Subcutaneous adipose tissue (tissue), 4 donors: Measurements from ENCODE around the gene LBHD1. TPM values are rescaled to one million over a fixed set of nuclear protein-coding genes. Genes with fewer than 3 reads are reported as not detected.

Source experiments
- total RNA-seq, 4 donors: library from RNA; depleted of rRNA; stranded (reverse); fragments of >200 nt; gene quantifications; one replicate each; pipeline ENCODE4 v1.1.0, GENCODE V29; 2016
- TF ChIP-seq, protein P1 (sequence below): fragments of 450-650 bp; IDR thresholded peaks from one replicate; pipeline ENCODE4 v1.5.1; 2016; ENCODE audit warnings: low read depth, mild to moderate bottlenecking, control low read depth, antibody characterized with exemption, moderate library complexity

Gene LBHD1
- total RNA-seq, 4 donors from 2014 or later: 3.8 to 10.6 (median 5.5) TPM

DNA sequence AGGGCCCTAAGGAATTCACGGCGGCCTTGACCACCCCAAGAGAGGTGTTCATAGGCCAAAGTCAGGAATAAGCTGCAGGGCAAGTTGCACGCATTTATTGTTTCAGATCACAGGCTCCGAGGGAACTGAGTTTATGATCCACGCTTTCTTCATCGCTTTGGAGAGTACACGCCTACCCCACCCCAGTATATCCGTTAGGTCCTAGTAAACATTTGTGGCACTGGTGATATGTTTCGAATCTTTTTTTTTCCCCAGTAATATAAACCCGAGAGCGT is 26.5 kb downstream of the LBHD1 start:
- TF ChIP-seq, protein P1, sequence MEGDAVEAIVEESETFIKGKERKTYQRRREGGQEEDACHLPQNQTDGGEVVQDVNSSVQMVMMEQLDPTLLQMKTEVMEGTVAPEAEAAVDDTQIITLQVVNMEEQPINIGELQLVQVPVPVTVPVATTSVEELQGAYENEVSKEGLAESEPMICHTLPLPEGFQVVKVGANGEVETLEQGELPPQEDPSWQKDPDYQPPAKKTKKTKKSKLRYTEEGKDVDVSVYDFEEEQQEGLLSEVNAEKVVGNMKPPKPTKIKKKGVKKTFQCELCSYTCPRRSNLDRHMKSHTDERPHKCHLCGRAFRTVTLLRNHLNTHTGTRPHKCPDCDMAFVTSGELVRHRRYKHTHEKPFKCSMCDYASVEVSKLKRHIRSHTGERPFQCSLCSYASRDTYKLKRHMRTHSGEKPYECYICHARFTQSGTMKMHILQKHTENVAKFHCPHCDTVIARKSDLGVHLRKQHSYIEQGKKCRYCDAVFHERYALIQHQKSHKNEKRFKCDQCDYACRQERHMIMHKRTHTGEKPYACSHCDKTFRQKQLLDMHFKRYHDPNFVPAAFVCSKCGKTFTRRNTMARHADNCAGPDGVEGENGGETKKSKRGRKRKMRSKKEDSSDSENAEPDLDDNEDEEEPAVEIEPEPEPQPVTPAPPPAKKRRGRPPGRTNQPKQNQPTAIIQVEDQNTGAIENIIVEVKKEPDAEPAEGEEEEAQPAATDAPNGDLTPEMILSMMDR: no peak

DNA sequence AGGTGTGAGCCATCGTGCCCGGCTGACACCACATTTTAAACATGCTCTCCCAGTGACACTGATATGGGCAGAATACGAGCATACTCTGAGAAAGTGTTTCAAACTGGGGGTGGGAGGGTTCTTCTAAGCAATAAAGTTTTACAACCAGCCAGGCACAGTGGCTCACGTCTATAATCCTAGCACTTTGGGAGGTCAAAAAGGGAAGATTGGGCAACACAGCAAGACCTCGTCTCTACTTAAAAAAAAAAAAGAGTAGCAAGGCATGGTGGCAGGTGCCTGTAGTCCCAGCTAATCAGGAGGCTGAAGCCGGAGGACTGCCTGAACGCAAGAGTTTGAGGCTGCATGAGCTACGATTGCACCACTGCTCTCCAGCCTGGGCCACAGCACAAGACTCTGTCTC is 27.8 kb downstream of the LBHD1 start:
- TF ChIP-seq, protein P1: no peak

DNA sequence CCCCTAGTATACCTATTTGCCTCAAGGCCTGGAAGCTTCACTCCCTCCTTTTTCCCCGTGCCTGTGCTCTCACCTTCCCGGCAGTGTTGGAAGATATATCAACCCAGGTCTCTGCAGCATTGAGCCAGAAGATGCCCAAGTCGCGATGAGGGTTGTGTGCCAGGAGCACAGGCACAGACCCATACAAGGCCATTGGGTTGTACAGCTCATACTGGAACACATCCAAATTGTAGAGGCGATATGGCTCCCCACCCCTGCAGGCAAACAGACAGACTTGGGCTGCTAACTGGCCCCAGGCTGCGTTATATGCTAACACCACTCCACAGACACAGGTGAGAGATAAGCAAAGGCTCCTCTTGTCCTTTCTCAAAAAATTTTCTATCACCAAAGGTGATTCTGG is 39.6 kb downstream of the LBHD1 start:
- TF ChIP-seq, protein P1: no peak

DNA sequence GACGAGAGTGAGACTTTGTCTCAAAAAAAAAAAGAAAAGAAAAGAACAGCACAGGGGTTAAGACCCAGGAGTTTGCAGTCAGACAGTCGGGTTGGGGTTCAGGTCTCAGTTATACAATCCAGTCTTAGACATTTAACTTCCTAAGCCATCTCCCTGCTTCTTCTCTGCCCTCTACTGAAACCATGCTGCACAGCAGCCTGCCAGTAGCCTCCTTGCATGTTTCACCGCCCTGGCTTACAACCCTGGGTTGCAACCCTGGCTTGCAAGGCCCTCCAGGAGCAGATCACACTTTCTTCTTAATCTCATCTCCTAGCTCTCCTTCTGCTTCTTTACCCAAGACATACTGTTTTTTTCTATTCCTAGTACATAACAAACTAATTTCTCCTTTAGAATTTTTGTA is 44.4 kb downstream of the LBHD1 start:
- TF ChIP-seq, protein P1: no peak

DNA sequence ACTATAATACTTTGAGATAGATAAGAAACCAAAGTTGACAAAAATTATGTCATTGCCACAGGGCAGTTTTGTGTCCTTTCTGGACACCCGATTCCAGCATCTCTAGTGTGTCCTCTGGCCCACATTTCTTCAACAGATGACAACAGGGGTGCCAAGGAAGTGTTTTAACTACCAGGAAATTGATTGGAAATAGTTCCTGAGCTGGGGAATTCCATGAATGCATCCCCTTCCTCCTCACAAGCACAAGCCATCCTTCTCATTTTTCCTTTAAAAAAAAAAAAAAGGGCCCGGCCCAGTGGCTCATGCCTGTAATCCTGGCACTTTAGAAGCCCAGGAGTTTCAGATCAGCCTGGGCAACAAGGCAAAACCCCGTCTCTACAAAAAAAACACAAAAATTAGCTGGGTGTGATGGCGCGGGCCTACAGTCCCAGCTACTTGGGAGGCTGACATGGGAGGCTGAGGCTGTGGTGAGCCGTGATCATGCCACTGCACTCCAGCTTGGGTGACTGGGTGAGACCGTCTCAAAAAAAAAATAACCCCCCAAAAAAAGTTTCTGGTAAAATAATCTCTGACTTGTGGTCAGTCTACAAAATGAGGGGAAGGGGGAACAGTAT is 49.5 kb downstream of the LBHD1 start:
- TF ChIP-seq, protein P1: no peak

DNA sequence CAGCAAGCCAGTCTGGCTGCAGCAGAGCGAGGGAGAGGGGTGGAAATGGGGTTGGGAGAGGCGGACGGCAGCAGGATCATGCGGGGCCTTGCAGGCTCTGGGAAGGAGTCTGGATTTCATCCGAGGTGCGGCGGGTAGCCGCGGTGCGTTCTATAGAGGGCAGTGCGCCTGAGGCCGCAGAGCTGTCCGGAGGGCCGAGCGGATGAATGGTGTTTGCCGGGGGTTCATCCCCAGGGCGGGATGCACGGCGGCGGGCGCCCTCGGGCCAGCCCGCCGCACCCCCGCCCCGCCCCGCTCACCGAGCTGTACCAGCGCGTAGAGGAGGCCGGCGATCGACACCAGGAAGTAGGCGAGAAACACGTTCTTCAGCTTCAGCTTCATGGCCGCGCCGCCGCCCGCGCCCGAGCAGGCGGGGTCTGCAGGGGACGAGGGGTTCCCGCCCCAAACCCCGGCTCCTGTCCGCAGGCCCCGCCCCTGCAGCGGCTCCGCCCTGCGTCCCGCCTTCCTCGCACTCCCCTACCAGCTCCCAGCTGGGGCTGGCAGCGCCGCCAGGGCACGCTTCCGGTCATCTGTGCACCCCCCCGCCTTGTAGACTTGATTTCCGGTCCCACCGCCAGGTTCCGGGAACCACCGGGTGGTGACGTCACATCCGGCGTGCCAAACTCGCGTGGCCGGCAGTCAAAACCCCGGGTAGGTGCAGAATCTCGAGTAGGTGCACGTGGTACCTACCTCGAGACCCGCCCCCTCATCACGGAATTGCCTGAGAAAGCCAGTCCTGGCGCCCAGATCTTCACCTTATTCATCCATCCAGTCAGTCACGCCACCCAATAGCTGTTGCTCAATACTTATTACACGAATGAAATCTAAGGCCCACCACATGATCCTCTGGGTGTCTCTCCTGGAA is 50.2 kb downstream of the LBHD1 start, which contains the start of gene B3GAT3:
Gene B3GAT3, minus strand, starts transcription at position 420 of the 904 bp plus-strand sequence. Its CDS starts 39 bp downstream, at position 381.
- TF ChIP-seq, protein P1: no peak

DNA sequence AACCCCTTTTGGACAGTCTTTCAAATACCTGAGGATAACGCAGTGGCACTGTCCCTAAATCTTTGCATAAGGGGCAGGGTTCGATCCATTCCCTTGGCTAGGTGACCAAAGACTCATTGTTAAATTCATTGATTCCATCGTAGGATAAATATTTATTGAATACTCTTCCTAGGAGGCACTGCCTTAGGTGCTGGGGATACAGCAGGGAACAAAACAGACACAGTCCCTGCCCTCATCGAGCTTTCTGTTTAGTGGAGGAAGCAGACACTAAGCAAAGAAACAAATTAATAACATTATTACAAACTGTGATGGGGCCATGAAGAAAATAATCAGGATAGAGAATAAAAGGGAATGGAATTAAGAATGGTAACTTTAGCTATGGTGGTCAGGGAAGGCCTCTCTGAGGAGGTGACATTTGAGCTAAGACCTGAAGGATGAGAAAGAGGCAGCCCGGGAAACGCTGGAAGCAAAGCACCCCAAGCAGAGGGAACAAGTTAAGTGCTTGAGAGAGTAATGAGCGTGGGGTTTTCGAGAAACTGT is 51.0 kb downstream of the LBHD1 start:
- TF ChIP-seq, protein P1: no peak
